DND-41 (cell line): ENCODE data around the gene SEMA3A.

ENCODE experiments used
- ATAC-seq: fragments of 200-7000 bp; cut with Tn5 transposase; 3 replicates; pipeline ENCODE4 v1.9.1; 2021; ENCODE audit warnings: low read depth; ENCODE audit not compliant: insufficient read depth
- DNase-seq: peaks from one replicate; pipeline ENCODE4 v3.0.0-alpha.2; 2020
- H2AFZ ChIP-seq: 2 replicates; pipeline ENCODE4 v1.6.0; 2012; ENCODE audit warnings: low read depth, low read length
- H3K27ac ChIP-seq: 2 replicates; pipeline ENCODE4 v1.5.1; 2012; ENCODE audit warnings: low read length, inconsistent platforms
- H3K27me3 ChIP-seq: fragments of 200-600 bp; sonication (generic); 2 replicates; pipeline ENCODE4 v1.6.0; 2012; ENCODE audit warnings: low read length, mild to moderate bottlenecking, inconsistent platforms; ENCODE audit not compliant: insufficient read depth, poor library complexity
- H3K36me3 ChIP-seq: 2 replicates; pipeline ENCODE4 v1.5.1; 2012; ENCODE audit warnings: low read length, inconsistent platforms; ENCODE audit not compliant: insufficient read depth
- H3K4me1 ChIP-seq: 2 replicates; pipeline ENCODE4 v1.5.1; 2012; ENCODE audit warnings: mild to moderate bottlenecking, low read length; ENCODE audit not compliant: insufficient read depth
- H3K4me2 ChIP-seq: 2 replicates; pipeline ENCODE4 v1.6.0; 2012; ENCODE audit warnings: mild to moderate bottlenecking, moderate library complexity, low read length, inconsistent platforms; ENCODE audit not compliant: insufficient read depth
- H3K4me3 ChIP-seq, 2 experiments: fragments of 200-600 bp in 1 of 2; shearing (Covaris generic) in 1 of 2; 2 replicates each; pipeline ENCODE4 v1.5.1; 2012 to 2016; ENCODE audit warnings: inconsistent platforms in 2 of 2, low read length in 2 of 2, mild to moderate bottlenecking in 2 of 2, low read depth in 1 of 2, moderate library complexity in 1 of 2
- H3K79me2 ChIP-seq: 2 replicates; pipeline ENCODE4 v1.6.0; 2012; ENCODE audit warnings: low read length, inconsistent platforms; ENCODE audit not compliant: insufficient read depth
- H3K9ac ChIP-seq: 2 replicates; pipeline ENCODE4 v1.6.0; 2012; ENCODE audit warnings: low read depth, mild to moderate bottlenecking, inconsistent platforms, low read length, moderate library complexity
- H3K9me3 ChIP-seq: 2 replicates; pipeline ENCODE4 v1.5.1; 2012; ENCODE audit warnings: low read length, moderate library complexity, mild to moderate bottlenecking, inconsistent platforms; ENCODE audit not compliant: insufficient read depth, severe bottlenecking
- H4K20me1 ChIP-seq: 2 replicates; pipeline ENCODE4 v1.6.0; 2012; ENCODE audit warnings: low read length; ENCODE audit not compliant: insufficient read depth
- CTCF ChIP-seq: IDR thresholded peaks from 2 replicates; pipeline ENCODE4 v1.5.1; 2012; ENCODE audit warnings: borderline replicate concordance, low read length, moderate library complexity, mild to moderate bottlenecking; ENCODE audit not compliant: poor library complexity, severe bottlenecking; ENCODE audit errors: extremely low read depth
- EZH2 ChIP-seq: IDR thresholded peaks from 3 replicates; pipeline ENCODE4 v1.6.1; 2012; ENCODE audit warnings: borderline replicate concordance, low read depth, mild to moderate bottlenecking, moderate library complexity, low read length, inconsistent platforms; ENCODE audit not compliant: severe bottlenecking

The SEMA3A gene

GRCh38 chr7:83921271-83921940, 273.2 kb downstream of the SEMA3A start:
- no peak for DNase-seq
- no peak for TF ChIP-seq EZH2
- no peak for TF ChIP-seq CTCF
- no peak overlapping the region for H3K4me2 ChIP-seq
- no peaks in the 10 kb centered on the region for H3K4me1 ChIP-seq
- no peaks in the 10 kb centered on the region for H3K27me3 ChIP-seq
- H3K9me3 ChIP-seq, result no peaks in the 10 kb centered on the region
- no peak overlapping the region for H3K27ac ChIP-seq
- no peak for ATAC-seq
- no peaks in the 10 kb centered on the region for H3K79me2 ChIP-seq
- no peaks in the 10 kb centered on the region for H3K36me3 ChIP-seq
- no peaks in the 10 kb centered on the region for H4K20me1 ChIP-seq
- no peak overlapping the region for H3K4me3 ChIP-seq
- no peak overlapping the region for H2AFZ ChIP-seq
- no peak overlapping the region for H3K9ac ChIP-seq

GRCh38 chr7:83918142-83918541, 276.4 kb downstream of the SEMA3A start:
- TF ChIP-seq CTCF, result no peak
- TF ChIP-seq EZH2, result no peak
- H2AFZ ChIP-seq, result no peak overlapping the region
- DNase-seq (no peak), ATAC-seq (no peak)
- H3K4me1 ChIP-seq, result no peaks in the 10 kb centered on the region
- H3K27me3 ChIP-seq, result no peaks in the 10 kb centered on the region
- no peaks in the 10 kb centered on the region for H4K20me1 ChIP-seq
- no peaks in the 10 kb centered on the region for H3K79me2 ChIP-seq
- no peaks in the 10 kb centered on the region for H3K9me3 ChIP-seq
- no peak overlapping the region for H3K4me3 ChIP-seq
- H3K27ac ChIP-seq, result no peak overlapping the region
- H3K36me3 ChIP-seq, result no peaks in the 10 kb centered on the region
- H3K4me2 ChIP-seq, result no peak overlapping the region
- no peak overlapping the region for H3K9ac ChIP-seq

GRCh38 chr7:83913174-83913573, 281.4 kb downstream of the SEMA3A start:
- Histone ChIP-seq H2AFZ (no peak overlapping the region), H3K9ac (no peak overlapping the region), H3K4me1 (no peaks in the 10 kb centered on the region), H3K27me3 (no peaks in the 10 kb centered on the region), H3K36me3 (no peaks in the 10 kb centered on the region), H3K27ac (no peak overlapping the region), H3K4me2 (no peak overlapping the region), H3K4me3 (no peak overlapping the region), H3K9me3 (no peaks in the 10 kb centered on the region), H3K79me2 (no peaks in the 10 kb centered on the region), H4K20me1 (no peaks in the 10 kb centered on the region)
- TF ChIP-seq CTCF (no peak), EZH2 (no peak)
- no peak for ATAC-seq
- DNase-seq, result no peak

GRCh38 chr7:83908526-83908925, 286.1 kb downstream of the SEMA3A start:
- no peak overlapping the region for H3K4me3 ChIP-seq
- DNase-seq, result no peak
- no peak overlapping the region for H3K9ac ChIP-seq
- H3K27ac ChIP-seq, result no peak overlapping the region
- no peaks in the 10 kb centered on the region for H3K4me1 ChIP-seq
- no peaks in the 10 kb centered on the region for H4K20me1 ChIP-seq
- no peaks in the 10 kb centered on the region for H3K36me3 ChIP-seq
- TF ChIP-seq EZH2, result no peak
- no peak for TF ChIP-seq CTCF
- H3K4me2 ChIP-seq, result no peak overlapping the region
- no peaks in the 10 kb centered on the region for H3K27me3 ChIP-seq
- ATAC-seq, result no peak
- H2AFZ ChIP-seq, result no peak overlapping the region
- H3K9me3 ChIP-seq, result no peaks in the 10 kb centered on the region
- no peaks in the 10 kb centered on the region for H3K79me2 ChIP-seq
